HG03135 (cell line): ENCODE data around the gene CBY2.
"Not testable (repeated sequence)": the region's sequence is repeated elsewhere in the genome, so short reads cannot be mapped to it uniquely, and the experiment has no call there.

ENCODE experiments used
- ATAC-seq: cut with Tn5 transposase; IDR thresholded peaks from one replicate; pipeline ENCODE4 v1.9.1; 2021; ENCODE audit warnings: mild to moderate bottlenecking, moderate library complexity; ENCODE audit not compliant: unreplicated experiment

Gene CBY2

DNA sequence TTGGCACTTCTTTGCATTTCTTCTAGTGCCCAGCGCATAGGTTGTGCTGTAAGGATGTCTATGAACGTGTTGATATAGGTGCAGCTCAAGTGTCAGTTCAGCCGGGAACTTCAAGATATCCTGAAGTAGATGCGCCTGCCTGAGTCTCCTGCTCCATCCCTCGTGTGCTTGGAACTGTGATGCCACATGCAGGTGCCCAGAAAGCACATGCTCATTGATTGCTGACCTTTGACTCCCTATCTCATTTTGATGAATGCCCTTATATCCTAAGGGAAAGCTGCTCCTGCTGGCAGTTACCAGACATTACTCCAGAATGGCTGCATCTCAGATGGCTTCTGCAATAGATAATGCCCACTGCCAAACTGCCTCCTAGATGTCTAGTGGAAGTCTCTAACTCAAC, 40.9 kb downstream of the CBY2 start:
- no peak for ATAC-seq

DNA sequence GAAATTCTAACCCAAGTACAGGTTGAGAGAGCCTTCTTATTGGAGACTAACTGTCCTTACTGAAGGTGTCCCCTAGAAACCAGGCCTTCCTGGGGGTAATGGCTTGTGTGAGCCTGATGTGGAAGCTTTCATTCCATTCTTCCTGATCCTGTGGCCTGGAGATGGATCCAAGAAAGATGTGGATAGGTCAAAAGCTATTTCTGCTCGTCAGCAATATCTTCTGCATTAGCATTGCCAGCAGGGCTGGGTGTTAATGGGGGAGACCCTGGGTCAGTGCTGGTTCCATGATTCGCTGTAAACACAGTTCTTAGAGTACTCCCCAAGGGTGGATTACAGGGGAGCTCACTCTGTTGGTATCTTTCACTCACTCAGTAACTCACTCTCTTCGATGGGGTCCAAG, 42.9 kb downstream of the CBY2 start:
- ATAC-seq = no peak

DNA sequence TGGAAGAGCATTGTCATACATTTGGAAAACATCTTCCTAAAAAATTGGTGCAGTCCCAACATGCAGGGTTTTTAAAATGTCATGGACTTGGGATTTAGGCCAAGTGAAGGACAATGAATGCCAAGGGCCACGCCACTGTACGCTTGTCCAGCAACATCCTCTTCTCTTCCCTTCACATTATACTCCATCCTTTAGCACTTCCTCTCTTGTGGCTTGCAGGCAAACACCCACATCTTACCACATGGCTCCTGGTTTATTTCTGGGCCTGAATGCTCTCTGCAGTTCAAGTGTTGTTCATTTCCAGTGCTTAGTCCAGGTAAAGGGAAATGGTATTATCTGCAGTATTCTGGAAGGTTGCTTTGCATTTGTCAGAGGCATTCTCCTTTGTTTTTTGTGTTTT, 45.0 kb downstream of the CBY2 start:
- ATAC-seq = no peak

DNA sequence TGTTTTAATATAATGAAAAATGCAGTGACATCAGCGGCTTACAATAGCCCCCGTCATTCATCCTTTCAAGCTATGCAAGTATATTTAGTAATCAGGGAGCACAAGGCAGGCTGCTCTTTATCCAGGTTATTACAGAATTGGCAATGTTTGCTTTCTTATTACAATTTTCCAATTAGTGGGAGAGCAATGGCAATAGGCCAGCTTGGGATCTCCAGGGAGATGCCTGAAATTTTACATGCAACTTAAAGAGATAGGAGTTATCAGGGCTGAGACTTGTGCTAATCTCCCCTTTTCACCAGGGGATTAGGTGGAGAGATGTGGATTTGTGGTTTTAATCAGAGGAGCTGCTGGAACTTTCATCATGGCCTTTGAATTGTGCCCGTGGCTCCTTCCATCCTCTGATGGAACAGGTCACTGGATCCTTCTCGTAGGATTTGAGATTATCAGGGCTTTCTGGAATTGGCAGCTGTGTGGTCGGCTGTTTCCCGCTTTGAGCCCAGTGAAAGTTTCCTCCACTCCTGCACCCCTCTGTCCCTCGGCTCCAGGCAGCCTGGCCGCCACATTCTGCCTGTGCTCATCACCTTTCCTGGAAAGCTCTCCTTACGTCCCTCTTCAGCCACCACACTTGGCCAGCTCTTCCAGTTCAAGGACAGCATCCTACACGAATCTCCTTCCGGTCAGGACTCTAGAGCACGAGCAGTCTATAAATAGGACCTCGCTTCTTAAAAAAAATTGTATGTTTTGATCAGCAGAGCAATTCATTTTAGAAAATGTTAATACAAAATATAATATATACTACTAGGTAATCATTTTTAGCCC, 47.0 kb downstream of the CBY2 start:
- no peak for ATAC-seq

DNA sequence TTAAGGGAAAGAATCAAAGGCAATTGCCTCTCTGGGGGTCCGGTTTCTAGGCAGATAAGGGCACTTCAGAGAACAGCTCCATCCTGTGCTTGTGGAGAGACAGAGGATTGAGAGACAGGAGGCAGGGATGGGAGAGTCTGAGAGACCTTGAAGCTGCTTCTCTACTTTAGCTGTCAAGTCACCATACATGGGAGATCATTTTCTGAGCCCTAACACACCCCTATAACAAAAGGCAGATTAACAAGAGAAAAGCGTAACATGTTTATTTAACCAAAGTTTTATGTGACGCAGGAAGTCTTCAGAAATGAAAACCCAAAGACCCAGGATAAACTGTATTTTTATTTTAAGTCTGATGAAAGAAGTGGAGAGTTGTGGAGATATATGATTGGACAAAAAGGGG, 48.4 kb downstream of the CBY2 start:
- no peak for ATAC-seq

DNA sequence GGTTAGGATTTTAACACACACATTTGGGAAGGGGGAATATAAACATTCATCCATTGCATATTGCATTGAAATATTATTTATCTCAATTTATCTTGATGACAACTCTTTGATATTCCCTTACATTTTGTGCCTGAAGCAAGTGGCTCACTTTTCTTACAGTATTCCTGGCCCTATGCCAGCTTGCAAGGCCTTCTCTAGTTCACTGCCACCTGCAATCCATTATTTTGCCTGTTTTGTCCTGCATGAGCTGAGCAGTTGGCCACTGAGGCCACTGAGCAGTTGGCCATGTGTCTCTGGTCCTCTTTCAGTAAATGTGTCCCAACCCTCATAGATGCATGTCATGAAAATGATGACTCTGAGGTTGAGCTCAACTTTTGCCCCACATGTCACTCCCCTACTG, 49.8 kb downstream of the CBY2 start:
- no peak for ATAC-seq

DNA sequence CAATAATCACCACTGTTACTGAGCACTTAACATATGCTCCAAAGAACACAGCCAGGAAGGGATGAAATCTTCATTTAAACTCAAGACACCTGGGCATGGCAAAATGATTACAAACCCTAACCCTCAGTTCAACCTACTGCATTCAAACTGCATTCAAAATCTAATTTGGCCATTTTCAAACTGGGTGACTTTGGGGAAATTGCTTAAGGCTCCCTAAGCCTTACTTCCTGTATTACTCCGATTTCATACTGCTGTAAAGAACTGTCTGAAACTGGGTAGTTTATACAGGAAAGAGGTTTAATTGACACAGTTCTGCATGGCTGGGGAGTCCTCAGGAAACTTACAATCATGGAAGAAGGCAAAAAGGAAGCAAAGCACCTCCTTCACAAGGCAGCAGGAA, 50.4 kb downstream of the CBY2 start:
- no peak for ATAC-seq

DNA sequence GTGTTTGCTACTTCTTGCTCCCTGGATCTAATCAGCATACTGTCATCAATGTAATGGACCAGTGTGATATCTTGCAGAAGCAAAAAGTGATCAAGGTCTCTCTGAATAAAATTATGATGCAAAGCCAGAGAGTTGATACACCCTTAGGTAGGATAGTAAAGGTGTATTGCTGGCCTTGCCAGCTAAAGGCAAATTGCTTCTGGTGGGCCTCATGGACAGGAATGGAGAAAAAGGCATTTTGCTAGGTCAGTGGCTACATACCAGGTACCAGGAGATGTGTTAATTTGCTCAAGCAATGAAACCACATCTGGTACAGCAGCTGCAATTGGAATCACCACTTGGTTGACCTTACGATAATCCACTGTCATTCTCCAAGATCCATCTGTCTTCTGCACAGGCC, 54.4 kb downstream of the CBY2 start:
- not testable (repeated sequence) for ATAC-seq

DNA sequence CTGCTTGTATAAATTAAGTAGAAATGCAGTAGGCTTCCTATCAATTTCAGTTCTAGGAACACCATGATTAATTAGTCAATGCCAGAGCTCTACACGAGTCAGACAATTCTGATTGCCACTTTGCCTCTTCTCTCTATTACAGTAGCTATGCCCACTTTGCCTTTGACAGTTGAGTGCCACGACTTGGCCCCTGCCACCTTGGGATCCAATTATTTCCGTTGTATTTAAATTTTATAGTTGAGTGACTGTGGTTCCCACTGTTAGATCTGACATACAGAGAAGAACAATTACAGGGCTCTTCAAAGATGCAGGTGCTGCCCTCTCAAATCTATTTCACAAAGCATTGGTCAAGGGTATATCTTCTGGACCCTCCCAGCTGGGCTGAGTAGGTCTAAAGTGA, 55.5 kb downstream of the CBY2 start:
- ATAC-seq = not testable (repeated sequence)

DNA sequence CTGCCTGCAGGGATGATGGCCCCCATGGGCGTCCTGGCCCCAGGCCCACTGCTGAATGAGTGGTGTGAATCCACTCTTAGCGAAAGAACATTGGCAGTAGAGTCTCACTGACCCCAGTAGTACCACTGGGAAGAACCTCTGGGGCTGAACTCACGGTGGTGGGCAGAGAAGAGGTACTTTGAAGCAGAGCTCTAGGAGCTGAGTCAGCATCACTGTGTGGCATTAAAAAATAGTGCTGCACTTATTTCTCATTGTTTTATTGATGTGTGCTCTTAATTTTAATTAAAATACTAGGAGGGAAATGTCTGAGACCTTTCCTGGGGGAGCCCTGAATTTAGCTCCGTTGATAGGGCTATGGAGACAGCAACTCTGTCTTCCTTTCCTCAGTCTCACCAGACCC, 61.3 kb downstream of the CBY2 start:
- no peak for ATAC-seq
